GM19025 (cell line): Measurements from ENCODE around the gene PSMA7.
A peak's percentile ranks its signal among the peaks of the same experiment; 100 is the strongest.

Experiments
- ATAC-seq: cut with Tn5 transposase; IDR thresholded peaks from one replicate; pipeline ENCODE4 v1.9.1; 2021; ENCODE audit warnings: mild to moderate bottlenecking, low read depth, moderate library complexity; ENCODE audit not compliant: unreplicated experiment

The PSMA7 gene

DNA sequence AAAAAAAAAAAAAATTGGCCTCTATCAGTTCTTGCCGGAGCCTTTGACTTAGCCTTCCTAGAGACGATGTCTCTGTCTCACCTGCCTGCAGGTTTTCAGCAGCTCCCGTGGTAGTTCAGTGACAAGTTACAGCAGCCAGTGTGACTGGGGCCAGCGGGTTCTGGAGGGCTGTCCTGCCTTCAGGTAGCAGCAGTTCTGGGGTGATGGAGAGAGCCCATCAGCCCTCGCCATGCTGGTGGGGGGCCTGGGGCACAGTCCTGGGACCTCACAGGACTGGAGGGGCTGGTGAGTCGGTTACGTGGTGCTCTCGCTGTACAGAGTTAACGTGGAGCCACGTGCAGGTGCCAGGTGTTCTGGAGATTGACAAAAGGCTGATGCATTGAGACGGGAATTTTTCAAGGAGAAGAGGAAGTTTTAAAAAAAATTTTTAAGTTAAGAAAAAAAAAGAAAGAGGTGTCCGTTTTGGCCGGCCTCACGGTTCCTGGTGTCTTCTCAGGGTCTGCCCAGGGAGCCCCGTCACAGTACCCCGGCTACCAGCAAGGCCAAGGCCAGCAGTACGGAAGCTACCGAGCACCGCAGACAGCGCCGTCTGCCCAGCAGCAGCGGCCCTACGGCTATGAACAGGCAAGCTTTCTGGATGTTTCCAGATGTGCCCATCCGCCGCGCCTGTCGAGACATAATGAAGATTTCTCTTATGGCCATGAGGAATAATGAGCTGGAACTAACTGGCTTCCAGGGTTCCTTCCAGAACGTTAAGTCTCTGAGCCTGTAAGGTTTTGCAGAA is 31.0 kb upstream of the PSMA7 start:
- no peak for ATAC-seq

- no peak for ATAC-seq
These were observed 29.5 kb upstream of the PSMA7 start for GRCh38 chr20:62172666-62173065.

DNA sequence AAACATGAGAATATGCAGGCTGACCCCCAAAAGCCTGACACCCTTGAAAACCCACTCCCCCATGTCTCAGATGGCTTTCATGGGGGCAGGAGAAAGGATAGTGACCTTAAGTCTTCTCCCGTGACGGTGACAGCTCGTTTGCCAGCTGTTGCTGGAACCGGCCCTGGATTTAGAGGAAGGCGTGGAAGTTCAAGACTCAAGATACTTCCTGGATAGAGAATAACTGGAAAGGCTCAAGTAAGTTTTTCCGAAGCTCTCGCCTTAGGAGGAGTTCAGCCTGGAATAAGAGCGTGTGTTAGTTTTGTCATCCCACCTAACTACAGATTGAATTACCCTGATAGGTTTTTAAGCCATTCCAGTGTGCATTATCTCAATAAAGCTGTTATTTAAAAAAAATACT is 28.1 kb upstream of the PSMA7 start:
- ATAC-seq = no peak

DNA sequence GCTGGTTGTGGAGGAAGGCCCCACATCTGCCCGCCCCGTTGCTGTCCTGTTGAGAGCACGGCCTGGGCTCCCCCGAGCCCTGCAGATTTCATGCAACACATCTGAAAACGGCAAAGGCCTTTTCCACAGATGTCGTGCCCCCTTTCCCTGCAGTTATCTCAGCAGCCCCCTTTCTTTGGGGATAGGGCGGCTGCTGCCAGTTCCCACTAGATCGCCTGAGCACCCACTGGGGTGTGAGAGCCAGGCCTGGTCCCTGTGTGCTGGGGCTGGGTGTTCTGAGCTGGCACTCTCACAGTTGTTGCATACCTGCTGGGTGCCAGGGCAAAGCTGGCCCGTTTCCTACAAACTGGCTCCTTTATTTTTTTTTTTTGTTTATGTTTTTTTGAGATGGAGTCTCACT is 27.3 kb upstream of the PSMA7 start:
- no peak for ATAC-seq

DNA sequence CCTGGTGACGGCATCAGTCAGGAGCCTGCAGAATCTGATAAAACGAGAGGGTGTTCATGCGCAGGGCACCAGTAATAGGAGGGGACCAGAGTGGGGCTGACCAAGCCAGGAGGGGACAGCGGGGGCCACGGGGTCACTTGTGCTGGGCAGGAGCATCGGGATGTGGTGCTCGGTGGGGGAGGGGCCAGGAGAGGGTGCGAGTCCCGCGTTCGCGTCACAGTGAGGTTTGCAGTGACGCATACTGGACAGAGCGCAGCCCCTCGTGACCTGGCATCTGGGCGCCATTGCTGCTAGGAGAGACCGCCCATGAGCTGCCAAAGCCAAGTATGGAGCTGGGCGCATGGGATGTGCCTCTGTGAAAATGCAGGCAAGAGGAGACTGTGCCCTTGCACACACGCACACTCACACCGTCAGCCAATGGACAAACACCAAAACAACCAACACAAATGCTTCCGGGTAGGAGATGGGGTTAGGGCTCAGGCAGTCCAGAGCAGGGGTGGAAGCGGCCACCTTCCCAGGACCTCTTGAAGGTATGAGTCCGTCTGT is 25.8 kb upstream of the PSMA7 start:
- ATAC-seq = no peak

GRCh38 chr20:62168061-62168460 is 24.9 kb upstream of the PSMA7 start:
- no peak for ATAC-seq

GRCh38 chr20:62167474-62167873 is 24.3 kb upstream of the PSMA7 start:
- no peak for ATAC-seq

- no peak for ATAC-seq
These were observed 22.7 kb upstream of the PSMA7 start for GRCh38 chr20:62165762-62166399.

DNA sequence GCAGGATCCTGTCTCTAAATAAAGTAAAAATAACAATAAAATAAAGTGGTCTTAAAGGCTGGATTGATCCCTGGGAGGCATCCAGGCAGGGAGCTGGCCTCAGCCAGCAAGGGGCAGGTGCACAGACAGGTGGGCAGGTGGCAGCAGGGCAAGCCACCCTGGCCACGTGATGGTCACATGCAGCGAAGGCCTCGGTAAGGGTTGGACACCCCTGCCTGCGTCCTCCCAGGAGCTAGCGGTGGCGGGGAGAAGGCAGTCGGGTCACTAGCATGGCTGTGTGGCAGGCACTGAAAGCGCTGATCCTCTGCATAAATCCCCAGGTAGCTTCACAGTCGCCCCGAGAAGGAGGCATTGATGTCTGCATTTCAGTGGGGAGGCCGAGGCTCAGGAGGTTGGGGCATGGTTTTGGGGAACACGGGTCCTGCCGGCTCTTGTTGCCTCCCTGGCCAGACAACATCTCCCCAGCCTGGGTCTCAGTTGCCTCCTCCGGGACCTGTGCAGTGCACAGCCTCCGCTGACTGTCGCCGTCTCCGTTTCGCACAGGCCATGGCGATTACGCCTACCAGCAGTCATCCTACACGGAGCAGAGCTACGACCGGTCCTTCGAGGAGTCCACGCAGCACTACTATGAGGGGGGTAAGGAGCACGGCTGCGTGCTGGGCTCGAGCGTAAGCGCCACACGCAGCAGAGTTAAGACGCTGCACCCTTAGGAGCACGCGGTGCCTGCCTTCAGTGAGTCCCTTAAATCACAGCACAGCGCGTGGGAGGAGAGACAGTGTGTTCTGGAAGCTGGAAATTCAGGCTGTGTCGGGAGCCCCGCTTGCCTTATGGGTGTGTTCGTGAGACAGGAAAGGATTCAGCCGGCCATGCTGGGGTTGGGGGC is 21.9 kb upstream of the PSMA7 start:
- ATAC-seq = no peak

DNA sequence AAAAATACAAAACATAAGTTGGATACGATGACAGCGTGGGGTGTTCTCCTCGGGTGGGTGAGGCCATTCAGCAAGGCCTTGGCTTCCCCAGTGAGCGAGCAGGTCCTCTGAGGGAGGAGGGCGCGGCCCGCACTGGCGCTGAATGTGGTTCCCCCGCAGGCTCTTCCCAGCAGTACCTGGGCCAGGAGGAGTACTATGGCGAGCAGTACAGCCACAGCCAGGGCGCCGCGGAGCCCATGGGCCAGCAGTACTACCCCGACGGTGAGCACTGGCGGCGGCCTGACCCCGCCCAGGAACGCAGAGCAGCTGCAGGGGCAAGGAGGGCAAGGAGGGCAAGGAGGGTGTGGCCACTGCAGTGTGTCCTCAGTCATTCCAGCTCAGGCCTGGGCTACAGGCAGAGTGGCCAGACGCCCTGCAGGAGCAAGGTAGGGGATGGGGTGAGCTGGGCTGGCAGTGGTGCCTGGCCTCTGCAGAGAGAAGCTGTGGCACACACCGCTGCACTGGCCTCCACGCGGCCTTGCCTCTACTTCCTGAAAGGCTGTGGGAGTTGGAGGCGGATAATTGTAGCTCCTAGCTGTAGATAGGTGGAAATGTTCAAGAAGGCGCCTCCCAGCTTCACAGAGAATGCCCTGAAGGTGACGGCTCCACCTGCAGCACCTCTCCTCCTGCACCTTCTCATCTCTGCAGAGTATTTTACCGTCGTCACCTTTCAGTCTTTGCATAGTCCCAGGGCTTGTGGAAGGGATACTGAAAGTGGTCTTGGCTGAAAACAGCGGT is 21.0 kb upstream of the PSMA7 start:
- ATAC-seq = no peak

DNA sequence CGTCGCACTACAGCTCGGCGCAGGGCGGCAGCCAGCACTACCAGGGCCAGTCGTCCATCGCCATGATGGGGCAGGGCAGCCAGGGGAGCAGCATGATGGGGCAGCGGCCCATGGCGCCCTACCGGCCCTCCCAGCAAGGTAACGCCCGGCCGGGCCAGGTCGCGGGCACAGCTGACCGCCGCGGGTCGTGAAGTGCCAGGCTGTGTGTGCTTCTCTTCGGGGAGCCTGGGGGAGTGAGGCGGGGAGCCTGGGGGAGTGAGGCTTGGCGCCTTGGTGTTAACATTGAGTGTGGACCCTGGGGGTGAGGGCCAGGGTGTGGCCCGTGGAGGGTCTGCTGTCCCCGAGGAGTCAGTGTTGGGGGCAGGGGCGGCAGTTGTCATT is 20.3 kb upstream of the PSMA7 start:
- no peak for ATAC-seq

GRCh38 chr20:62162765-62163484 is 19.7 kb upstream of the PSMA7 start:
- no peak for ATAC-seq

- no peak for ATAC-seq
These were observed 18.2 kb upstream of the PSMA7 start for GRCh38 chr20:62161347-62161746.

- ATAC-seq = no peak
These were observed 17.7 kb upstream of the PSMA7 start for GRCh38 chr20:62160876-62161275.

- ATAC-seq = no peak
These were observed 17.1 kb upstream of the PSMA7 start for GRCh38 chr20:62160253-62160652.

GRCh38 chr20:62159839-62160238 is 16.6 kb upstream of the PSMA7 start:
- ATAC-seq = peak; percentile 59

DNA sequence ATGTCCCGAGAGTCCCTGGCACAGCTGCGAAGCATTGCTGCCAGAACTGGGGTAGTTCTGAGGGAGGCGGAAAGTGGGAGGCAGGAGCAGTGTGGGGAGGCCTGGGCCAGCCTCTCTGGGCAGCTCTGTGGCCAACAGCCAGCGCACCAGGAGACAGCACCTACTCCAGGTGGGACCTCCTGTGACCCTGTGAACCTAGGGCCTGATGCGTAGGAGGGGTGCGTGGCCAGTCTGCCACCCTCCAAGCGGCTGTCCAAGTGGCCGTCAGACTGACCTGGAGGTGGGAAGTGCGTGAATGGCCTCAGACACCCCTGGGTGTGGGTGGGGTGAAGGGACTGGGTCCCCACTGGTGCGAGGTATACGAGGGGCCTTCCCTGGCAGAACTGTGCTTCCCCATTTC is 15.9 kb upstream of the PSMA7 start:
- ATAC-seq = no peak

GRCh38 chr20:62158541-62158940 is 15.3 kb upstream of the PSMA7 start:
- no peak for ATAC-seq

DNA sequence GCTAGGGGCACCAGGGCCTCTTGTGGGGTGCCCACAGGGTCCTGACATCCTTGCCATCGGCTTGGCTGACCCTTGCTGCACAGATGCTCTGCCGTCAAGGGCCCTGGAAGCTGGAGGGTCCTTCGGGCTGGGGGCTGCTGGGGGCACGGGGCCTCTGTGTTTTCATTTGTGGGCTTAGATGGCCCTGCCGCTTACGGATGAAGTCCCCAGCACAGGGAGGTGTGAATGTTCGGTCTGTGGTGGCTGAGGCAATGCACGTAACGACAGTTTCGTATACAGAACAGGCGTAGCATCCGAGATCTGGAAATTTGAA is 14.8 kb upstream of the PSMA7 start:
- ATAC-seq = no peak
